ENCODE measurements around the gene CLEC4F. TPM values are rescaled to one million over a fixed set of nuclear protein-coding genes. Genes with fewer than 3 reads are reported as not detected.
"Not testable (repeated sequence)": the region's sequence is repeated elsewhere in the genome, so short reads cannot be mapped to it uniquely, and the experiment has no call there.

CLEC4F gene
- total RNA-seq, 1 donor from 2014 or later, result 0.34 TPM

DNA sequence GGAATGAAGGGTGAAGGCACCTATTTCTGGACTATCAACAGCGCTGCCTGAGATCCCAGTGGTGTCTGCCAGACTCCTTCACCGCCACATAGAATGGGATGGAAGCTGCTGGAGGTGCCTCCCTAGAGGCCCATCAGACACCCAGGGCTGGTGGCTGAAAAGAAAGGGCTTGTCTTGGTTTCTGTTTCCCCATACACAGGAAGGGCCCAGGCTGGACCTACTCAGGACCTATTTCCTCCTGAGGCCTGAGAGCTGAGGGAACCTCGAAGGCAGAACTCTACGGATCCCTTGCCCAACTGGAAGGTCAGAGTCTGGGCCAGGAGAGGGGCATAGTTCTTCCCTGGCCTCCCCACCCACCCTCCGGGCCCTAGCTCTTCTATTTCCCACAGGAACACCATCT is 2.9 kb upstream of the CLEC4F start:
- no peak for DNase-seq

DNA sequence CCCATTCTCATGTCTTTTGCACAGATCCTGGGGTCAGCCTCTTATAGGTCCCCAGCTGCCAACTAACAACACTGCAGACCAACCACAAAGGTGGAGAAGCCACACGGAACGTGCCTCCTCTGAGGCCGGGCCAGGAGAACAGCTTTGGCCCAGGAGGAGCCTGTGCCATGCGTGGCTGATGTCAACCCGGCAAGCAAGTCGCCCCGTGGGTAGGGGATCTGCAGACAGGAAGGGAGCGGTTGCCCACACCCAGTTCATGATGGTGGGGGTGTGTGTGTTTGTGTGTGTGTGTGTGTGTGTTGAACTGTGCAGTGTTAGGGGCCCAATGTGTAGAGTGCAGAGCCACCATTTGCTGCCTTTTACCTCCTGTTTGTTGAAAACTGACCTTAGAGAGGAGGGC is 2.4 kb upstream of the CLEC4F start:
- no peak for DNase-seq

DNA sequence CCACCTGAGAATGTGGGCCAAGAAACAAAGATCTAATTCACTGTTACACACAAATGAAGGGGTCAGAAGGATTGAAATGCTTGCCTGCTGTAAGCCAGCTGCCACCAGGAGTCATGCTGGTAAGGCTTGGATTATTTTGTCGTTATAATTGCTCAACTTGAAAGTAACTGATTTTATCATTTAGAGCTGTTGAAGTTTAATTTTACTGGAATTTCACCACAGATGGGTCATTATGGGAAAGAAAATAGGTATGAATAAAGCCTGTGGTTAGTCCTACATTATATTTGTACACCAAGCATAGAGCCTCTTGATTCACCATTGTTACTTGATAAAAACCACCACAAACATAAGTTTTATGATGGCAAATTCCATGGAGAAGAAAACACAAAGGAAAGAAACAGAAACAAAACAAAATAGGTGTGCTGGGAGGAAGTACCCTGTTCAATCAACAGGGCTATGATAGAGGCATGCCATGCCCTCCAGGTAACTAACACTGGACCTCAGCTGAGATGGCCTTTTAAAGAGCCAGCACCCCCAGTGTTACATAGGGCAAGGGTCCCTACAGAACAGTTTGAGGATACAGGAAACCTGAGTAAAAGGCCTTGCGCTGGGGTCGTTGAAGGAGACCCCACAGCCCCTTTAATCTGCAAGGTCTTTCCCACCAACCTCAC is 3.0 kb downstream of the CLEC4F start:
- no peak for DNase-seq

DNA sequence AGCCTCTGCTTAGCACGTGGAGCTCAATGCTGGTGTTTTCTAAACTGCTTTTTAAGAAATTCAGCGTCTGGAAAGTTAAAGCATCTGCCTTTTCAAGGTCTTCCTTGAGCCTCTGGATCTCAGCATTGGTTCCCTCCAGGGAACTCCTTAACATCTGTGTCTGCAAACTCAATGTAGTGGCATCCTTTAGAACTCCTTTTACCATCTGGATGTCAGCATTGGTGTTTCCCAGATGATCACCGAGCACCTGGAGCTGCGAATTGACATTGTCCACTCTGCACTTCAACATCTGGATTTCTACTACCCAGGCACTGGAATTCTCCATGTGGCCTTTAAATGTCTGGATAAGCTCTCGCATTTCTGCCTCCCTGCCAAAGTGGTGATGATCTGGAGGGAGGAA is 3.7 kb downstream of the CLEC4F start:
- DNase-seq, result no peak

DNA sequence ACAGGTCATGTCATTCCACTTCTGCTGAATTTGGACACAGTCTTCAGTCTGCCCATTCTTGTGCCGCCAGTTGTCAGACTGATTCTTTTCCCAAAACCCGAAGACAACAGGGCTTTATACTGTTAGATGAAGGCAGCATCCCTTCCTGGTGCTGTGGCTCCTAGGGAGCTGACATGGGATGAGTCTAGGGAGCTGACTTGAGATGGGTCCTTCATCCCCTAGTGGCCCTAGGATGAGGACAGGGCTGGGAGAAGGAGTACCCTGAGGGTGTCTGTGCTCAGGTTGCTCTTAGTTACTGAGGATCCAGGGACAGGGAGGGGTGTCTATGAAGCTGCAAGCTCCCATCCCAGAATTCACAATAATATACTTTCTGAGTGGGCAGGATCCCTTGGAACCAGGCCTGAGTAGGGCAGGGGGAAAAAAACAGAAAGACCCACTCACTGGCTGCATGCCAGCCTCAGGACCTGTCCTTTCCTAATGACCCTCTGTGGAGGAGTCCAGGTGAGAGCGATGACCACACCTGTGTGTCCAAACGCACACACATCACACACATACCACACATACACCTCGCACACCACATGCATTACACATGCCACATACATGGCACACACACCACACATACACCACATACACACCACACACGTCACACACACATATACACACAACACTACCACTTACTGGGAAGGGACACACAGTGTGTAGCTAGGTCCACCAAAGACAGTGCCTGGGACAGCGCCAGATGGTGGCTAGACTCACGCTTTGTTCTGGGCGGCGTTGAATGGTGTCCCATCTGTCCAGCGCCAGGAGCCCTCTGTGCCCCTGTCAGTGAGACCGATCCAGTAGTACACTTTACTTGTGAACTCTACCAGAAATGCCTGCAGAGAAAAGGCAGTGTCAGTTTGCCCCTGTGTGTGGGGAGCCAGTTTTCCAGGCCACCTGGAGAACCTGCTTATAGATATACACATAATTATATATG is 11.1 kb downstream of the CLEC4F start:
- DNase-seq, result no peak

DNA sequence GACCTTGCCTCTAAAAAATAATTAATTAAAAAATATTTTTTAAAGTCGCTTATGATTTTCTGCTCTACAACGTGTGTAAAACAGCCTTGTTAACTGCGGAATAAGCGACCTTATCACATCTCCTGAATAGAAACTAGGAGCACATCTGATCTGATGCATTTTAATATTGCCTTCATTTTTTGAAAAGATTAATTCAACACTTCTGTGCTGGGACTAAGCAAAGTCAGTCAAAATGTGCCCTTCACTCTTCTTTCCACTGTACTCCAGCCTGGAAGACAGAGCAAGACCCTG is 12.6 kb downstream of the CLEC4F start:
- DNase-seq, result no peak

DNA sequence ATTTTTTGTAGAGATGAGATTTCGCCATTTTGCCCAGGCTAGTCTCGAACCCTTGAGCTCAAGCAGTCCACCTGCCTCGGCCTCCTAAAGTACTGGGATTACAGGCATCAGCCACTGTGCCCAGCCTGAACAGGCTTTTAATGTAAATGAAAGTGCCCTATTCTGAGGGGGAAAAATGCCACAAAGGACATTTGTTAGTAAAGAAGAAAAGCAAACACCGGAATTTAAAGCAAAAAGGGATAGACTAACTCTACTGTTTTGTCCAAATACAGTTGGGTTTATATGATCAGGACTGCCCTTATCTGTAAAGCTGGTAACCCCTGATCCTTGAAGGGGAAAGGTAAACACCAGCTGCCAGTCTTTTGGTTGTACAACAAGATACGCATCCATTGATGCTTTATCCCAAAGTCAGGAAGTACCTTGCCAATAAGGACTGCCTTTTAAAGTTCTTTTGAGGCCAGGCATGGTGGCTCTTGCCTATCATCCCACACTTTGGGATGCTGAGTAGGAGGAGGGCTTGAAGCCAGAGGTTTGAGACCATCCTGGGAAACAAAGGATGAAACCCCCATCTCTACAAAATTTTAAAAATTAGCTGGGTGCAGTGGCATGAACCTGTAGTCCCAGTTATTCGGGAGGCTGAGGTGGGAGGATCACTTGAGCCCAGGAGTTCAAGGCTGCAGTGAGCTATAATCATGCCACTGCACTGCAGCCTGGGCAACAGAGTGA is 13.1 kb downstream of the CLEC4F start:
- DNase-seq, result no peak

DNA sequence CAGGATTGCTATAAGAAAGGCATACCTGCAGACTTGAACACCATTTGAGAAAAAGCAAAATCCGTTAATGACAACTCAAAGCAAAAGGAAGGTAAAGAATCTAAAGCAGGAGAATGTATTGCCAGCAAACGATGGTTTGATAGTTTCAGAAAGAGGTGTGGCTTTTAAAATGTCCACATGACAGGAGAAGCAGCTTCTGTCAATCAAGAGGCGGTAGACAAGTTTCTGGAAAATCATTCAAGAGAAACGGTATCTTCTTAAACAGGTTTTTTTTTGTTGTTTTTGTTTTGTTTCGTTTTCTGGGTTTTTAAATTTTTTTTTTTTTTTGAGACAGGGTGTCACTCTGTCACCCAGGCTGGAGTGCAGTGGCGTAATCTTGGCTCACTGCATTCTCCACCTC is 13.8 kb downstream of the CLEC4F start:
- no peak for DNase-seq

DNA sequence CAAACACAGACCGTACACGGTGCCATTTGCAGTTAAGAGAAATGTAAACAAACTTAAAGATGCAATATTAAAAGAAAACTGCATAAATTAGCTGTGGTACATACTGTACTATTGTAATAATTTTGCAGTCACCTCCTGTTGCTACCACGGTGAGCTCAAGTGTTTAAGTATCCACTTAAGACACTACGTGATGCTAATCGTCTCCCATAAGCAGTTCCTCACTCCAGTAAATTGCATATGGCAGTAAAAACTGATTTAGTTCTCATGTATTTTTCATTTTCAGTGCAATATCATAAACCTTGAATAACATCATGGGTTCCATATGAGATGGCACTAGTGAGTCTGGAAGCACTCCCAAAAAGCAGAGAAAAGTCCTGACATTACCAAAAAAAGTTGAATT is 14.4 kb downstream of the CLEC4F start:
- DNase-seq, result no peak

DNA sequence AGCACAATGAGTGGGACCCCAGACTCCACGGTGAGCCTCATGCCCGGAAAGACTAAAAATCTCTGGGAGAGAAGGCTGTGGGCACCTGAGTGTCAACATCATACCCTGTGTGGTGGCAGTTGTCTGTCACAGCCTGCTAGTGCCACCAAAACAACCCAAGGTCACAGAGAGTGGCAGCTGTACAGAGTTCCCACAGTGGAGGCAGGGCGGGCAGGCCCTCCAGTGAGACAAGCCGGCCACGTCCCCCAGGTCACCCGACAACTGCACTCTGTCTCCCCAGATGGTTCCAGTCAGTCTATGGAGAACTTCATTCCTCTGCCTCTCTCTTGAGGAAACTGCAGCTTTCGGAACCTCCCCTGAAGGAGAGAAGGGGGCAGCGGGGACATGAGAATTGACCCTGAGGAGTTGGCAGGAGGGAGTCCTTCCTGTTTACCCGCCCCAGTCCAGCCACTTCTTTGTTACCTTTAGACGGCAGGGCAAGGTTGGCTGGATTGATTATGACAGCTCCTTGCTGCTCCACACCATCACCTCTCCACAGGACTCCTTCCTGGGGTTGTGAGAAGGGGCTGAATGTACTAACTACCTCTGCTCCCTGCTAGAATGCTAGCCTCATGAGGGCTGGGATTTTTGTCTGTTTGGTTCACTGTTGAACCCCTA is 18.7 kb downstream of the CLEC4F start:
- DNase-seq, result no peak

DNA sequence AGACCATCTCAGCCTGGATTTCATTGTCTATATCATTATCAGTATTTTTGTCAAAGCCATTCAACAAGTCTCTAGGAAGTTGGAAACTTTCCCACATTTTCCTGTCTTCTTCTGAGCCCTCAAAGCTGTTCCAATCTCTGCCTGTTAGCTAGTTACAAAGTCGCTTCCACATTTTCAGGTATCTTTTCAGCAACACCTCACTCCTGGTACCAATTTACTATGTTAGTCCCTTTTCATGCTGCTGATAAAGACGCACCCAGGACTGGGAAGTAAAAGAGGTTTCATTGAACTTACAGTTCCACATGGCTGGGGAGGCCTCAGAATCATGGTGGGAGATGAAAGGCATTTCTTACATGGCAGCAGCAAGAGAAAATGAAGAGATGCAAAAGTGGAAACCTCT is 20.7 kb downstream of the CLEC4F start:
- DNase-seq, result no peak

DNA sequence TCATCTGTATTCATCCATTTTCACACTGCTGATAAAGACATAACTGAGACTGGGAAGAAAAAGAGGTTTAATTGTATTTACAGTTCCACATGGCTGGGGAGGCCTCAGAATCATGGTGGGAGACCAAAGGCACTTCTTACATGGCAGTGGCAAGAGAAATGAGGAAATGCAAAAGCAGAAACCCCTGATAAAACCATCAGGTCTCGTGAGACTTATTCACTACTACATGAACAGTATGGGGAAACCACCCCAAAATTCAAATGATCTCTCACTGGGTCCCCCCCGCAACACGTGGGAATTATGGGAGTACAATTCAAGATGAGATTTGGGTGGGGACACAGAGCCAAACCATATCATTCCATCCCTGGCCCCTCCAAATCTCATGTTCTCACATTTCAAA is 22.4 kb downstream of the CLEC4F start:
- DNase-seq, result not testable (repeated sequence)

DNA sequence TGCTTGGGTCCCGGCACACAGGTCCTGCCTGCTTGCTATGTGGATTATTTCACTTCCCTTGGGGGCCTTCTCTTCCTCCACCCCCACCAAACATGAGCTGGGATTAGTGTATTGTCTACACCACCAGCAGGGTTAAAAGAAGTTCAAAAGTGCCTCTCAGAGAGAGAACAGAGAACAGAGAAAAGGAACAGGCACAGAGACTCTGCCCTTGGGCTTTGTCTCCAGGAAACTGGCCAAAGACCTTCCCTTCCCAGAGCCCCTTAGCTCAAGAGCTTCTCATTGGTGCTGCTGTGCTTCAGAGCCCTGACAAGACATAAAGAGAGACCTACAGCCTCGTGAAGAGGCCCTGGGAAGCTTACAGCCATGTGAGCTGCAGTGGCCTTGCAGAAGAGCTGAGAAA is 22.9 kb downstream of the CLEC4F start:
- no peak for DNase-seq

DNA sequence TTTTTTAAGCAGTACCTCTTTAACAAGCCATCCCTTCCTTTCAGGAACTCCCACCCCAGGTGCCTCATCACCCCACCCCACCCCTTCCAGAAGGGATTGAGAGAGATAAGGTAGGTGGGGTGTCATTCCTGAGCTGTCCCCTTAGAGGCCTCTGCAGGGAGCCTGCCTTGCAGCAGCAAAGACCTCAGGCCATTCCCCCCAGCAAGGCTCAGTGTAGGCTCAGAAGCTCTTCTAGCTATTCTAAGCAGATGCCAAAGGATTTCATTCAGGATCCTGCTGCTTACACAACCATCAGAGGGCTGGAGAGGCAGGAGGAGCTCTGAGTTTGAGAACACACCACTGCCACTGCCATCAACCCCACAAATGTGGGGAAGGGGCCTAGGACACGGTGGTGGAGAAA is 24.1 kb downstream of the CLEC4F start:
- DNase-seq, result no peak

DNA sequence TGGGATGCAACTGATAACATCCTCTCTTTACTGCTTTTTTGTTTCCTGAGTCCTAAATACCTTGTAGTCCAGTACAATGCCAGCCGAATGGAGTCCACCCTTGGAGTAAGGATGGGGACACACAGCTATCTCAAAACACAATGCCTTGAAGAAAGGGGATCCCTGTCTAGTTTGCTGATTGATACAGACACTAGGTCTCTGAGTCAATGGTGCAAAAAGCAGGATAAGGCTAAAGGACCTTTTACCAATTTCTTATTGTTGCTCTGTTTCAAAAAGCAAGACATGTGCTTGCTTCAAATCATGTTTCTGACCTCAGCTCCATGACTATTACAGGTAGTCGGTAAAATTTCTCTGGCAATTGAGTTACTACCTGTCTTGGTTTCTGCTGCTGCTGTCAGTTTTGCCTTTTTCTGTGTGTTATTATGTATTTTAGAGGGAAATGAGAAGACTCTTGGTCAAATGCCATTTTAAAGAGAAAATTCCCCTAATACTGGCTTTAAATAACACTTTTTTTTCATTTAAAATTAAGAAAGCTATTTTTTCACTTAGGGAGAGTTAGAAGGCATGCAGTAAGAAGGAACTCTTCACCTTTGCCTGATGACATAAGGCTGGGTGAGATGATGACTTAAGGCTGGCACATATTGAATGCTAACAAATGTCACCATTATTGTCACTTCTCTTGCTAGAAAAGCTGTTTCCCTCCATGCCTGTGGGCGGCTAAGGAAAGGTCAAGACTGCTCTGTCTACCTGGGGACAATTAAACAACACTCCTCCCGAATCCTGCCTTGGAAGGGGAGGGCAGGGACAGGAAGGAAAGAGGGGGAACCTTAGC is 25.0 kb downstream of the CLEC4F start:
- no peak for DNase-seq

DNA sequence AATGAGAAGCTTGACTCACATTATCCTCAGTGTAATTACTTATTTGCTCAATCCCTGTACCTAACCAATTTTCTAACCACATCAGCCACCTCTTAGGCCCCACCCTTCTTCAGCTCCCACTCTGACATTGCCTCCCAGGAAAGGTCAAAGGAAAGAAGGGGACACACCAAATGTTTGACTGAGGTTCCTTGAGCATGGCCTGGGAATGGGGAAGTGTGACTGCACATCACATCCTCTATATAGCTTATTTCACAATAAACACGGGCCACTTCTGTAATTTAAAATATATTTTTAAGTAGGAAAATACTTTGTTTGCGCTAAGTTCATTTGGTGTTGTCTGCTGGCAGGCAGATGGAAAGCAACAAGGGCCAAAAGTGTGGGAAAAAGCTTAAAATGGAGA is 26.9 kb downstream of the CLEC4F start:
- DNase-seq, result no peak

DNA sequence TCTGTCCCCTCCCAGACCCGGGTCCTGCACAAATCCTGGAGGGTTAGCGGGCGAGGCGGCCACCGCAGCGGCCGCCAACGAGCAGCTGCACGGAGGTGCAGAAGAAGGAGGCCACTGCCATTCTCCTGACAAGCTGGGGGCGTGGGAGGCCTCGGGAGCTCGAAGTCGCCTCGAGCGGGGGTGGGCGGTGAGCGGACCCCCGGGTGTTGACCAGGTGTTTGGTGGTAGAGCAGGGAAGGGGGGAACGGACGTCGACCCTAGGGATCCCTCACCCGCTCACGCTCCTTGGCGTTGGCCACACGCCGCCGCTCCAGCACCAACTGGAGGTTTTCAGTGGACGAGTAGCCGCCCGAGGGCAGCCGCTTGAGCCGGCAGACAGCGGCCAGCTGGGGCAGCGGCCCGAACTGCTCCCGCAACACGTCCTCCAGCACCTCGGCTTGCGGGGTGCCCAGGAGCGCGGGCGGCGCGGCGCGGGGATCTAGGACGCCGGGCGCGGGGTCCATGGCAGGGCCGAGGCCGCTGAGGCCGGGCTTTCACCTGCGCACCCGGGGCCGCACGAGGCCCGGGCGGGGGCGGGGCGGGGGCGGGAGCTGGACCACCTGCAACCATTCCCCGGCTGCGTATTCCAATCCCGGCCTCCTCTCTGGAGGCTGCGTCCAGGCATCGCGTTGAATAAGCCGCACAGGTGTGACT is 30.1 kb downstream of the CLEC4F start, which contains the start of gene FIGLA:
Gene FIGLA (minus strand): TSS at position 508 of the 693 bp plus-strand sequence. CDS start 5 bp downstream, at position 503.
- DNase-seq, result peak; percentile 29

DNA sequence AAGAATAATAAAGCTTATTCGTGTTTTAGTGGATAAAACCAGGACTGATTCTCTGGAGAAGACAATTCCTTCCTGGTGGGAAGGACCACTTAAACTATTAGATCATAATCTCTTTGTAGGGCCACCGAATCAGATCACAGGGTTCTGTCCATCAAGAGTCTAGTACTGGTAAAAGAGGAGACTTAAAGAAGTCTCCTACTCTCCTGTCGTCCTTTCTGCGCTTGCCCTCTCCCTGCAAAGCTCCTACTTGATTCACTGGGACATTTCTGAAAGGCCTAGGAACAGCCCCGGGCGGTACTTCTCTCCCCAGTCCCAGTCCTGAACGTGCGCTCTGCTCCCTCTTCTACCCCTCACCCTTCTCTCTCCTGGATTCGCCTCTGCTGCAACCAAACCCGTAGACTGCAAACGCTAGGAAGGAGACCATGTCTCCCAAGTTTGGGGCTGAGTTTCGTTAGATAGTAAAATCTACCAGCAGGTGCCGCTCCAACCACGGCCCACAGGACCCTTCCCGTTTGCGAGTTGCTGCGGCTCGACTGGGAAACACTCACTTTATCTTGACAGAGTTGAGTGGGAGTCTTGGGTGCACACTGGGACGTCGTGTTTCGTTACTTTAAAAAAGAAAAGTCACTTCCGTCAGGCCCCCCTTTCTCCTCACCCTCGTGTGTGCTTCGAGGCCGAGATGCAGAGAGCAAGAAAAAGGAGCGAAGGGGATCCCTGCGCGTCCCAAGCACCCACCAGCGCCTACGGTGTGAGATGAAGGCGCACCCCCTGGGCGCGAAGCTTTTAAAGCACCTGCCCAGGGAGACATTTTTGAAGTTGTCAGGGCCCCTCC is 30.9 kb downstream of the CLEC4F start:
- peak; percentile 85 for DNase-seq

DNA sequence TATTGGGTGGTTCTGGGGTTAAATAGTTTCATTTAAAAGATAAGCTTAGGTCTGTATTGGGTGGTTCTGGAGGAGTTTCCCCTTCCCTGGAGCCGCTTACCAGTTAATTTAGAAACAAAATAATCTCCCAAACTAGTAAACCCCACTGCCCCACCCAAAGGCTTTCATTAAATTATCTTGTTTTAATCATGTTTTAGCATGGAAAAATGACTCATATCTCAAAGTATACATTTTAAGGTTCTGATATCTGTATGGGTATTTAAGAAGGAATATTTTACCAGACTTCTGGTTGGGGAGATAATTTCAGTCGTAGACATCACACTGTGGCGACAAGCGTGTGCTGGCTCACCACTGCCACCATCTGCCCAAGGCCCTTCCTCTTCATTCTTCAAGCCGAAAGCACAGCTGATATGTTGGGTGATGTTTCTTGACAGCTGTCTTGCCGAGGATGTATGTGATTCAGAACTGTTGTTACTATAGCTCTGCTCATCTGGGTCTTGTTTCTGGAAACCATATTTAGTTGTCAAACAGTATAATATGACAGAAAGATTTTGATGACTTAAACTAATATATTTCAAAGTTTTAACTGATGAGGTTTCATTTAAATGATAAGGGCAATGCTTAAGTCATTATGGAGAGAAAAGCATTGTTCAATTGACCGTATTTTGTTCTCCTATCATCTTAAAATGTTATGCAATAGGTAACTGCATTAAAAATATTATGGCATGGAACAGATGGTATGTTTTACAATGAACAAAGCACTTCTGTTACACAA is 35.1 kb downstream of the CLEC4F start:
- peak; percentile 64 for DNase-seq

DNA sequence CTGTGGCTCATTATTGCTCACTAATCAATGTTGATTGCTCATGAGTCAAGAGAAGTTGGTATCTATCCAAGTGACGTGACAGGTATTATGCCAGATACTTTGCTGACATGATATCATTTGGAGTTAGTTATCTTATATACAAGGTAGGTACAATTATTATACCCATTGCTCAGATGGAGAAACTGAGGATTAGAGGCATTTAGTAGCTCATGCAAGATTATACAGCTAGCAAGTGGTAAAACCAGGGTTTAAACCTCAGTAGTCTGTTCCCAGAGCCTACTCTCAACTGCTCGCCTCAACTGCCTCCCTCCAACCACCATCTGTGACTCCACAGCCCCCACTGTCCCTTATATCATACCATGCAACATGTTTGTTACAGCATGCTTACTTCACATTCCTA is 36.1 kb downstream of the CLEC4F start:
- DNase-seq, result no peak
